GM12801 (cell line): Measurements from ENCODE around the gene PIGBOS1.

ENCODE experiments used
- CTCF ChIP-seq: IDR thresholded peaks from one replicate; pipeline ENCODE4 v1.5.1; 2011; ENCODE audit warnings: control low read depth; ENCODE audit not compliant: insufficient read length; ENCODE audit errors: extremely low read depth

PIGBOS1 gene

GRCh38 chr15:55290528-55291057, 28.3 kb downstream of the PIGBOS1 start:
- TF ChIP-seq CTCF: no peak

- no peak for TF ChIP-seq CTCF
These were observed 29.0 kb downstream of the PIGBOS1 start, which contains the start of gene RAB27A for GRCh38 chr15:55289746-55290527. Gene RAB27A (minus strand): TSS chr15:55289813. CDS start chr15:55234934, 54,879 bp downstream.

- TF ChIP-seq CTCF: no peak
These were observed 29.7 kb downstream of the PIGBOS1 start for GRCh38 chr15:55289011-55289745.

- TF ChIP-seq CTCF: no peak
These were observed 30.8 kb downstream of the PIGBOS1 start for GRCh38 chr15:55288006-55288717.

- no peak for TF ChIP-seq CTCF
These were observed 34.5 kb downstream of the PIGBOS1 start for GRCh38 chr15:55284426-55284825.

- no peak for TF ChIP-seq CTCF
These were observed 35.4 kb downstream of the PIGBOS1 start for GRCh38 chr15:55283379-55284147.
